Measurements from ENCODE around the gene TRIM2. TPM values are rescaled to one million over a fixed set of nuclear protein-coding genes. Genes with fewer than 3 reads are reported as not detected.

TRIM2 gene
- total RNA-seq, 2 experiments from 2014 or later = 0.63 to 1.4 TPM

DNA sequence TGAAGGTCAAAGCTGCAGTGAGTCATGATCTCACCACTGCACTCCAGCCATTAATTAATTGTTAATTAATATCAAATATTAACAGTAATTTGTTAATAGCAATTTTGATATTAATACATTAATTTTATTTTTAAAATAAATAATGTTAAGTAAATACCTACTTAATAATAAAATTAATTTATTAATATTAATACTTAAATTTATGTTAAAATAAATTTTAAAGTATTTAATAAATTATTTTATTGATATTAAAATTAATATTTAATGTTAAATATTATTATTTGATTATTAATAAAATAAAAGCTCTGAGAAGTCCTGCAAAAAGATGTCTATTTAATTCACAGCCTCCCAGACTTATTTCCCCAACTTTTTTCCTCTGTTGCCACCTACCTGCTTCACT, 25.1 kb upstream of the TRIM2 start:
- no peak for ATAC-seq
- H3K4me1 Mint-ChIP-seq (ENCODE audit: low read depth) = no peaks in the 10 kb centered on the region
- no peak overlapping the region for H3K27ac Mint-ChIP-seq
- H3K36me3 Mint-ChIP-seq (ENCODE audit: low read depth) = no peaks in the 10 kb centered on the region
- intact Hi-C loops (cut with micrococcal nuclease) = no loop called here
- ChIA-PET CTCF (interaction anchor here (0.6 to 0.8 kb wide), 3 partner anchors 12 to 100 kb away, joined by 3 to 4 read pairs (median 3); no protein-coding TSS in a partner anchor), POLR2A (interaction anchor here (1.1 kb wide), 1 partner anchor 18 kb away, joined by 3 read pairs; no protein-coding TSS in a partner anchor)
- TF ChIP-seq, protein P1, sequence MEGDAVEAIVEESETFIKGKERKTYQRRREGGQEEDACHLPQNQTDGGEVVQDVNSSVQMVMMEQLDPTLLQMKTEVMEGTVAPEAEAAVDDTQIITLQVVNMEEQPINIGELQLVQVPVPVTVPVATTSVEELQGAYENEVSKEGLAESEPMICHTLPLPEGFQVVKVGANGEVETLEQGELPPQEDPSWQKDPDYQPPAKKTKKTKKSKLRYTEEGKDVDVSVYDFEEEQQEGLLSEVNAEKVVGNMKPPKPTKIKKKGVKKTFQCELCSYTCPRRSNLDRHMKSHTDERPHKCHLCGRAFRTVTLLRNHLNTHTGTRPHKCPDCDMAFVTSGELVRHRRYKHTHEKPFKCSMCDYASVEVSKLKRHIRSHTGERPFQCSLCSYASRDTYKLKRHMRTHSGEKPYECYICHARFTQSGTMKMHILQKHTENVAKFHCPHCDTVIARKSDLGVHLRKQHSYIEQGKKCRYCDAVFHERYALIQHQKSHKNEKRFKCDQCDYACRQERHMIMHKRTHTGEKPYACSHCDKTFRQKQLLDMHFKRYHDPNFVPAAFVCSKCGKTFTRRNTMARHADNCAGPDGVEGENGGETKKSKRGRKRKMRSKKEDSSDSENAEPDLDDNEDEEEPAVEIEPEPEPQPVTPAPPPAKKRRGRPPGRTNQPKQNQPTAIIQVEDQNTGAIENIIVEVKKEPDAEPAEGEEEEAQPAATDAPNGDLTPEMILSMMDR (IDR thresholded peaks at IDR 0.05) = no peak
- no peak for DNase-seq
- H3K4me3 Mint-ChIP-seq = no peak overlapping the region
- H3K9me3 Mint-ChIP-seq = no peaks in the 10 kb centered on the region
- no peaks in the 10 kb centered on the region for H3K27me3 Mint-ChIP-seq

DNA sequence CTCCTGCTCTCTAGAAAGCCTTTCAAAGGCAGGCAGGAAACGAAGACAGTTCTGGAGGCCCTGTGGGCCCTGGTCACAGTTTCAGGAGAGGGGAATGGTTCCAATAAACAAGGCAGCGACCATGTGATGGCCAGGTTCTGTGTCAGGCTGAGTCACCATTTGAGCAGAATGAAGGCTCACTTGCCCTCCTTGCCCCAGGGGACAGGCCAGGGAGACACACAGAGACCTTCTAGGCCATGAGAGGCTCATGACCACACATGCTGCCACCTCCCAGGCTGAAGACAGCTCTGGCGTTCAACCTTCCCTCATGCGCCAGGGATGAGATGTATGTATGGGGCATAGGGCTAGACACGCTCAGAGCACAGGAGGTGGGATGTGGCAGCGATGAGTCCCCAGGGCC, 22.9 kb upstream of the TRIM2 start:
- POLR2A ChIA-PET = interaction anchor here (0.6 to 1.0 kb wide), 3 partner anchors 16 to 339 kb away, joined by 3 to 4 read pairs (median 3); no protein-coding TSS in a partner anchor
- Mint-ChIP-seq H3K9me3 (no peaks in the 10 kb centered on the region), H3K4me1 (ENCODE audit: low read depth) (no peaks in the 10 kb centered on the region), H3K4me3 (no peak overlapping the region), H3K27me3 (no peaks in the 10 kb centered on the region), H3K27ac (no peak overlapping the region), H3K36me3 (ENCODE audit: low read depth) (no peaks in the 10 kb centered on the region)
- TF ChIP-seq, protein P1 (IDR thresholded peaks at IDR 0.05) = no peak
- DNase-seq (no peak), ATAC-seq (no peak)
- CTCF ChIA-PET = interaction anchor here (1.1 kb wide), 1 partner anchor 137 kb away, joined by 3 read pairs; no protein-coding TSS in a partner anchor
- intact Hi-C loops (cut with micrococcal nuclease) = no loop called here

DNA sequence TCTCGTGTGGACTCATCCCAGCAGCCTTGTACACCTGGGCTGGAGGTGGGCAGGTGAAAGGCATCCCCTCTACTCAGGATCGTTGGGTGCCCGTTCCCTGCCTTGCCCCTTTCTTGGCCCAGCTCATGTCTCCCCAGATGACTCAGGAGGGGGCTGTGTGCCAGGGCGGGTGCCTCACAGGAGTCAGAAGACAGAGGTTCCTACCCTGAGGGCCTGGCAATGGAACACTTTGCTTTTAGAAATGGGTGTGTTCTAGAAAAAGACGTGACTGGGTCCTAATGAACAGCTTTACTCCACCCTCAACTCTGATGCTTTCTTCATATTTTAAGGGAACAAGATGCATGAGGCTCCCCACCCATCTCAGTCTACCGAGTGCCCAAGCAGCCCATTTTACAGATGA, 22.5 kb upstream of the TRIM2 start:
- no peak overlapping the region for H3K4me3 Mint-ChIP-seq
- H3K27me3 Mint-ChIP-seq = no peaks in the 10 kb centered on the region
- no peak overlapping the region for H3K27ac Mint-ChIP-seq
- H3K4me1 Mint-ChIP-seq (ENCODE audit: low read depth) = no peaks in the 10 kb centered on the region
- H3K9me3 Mint-ChIP-seq = no peaks in the 10 kb centered on the region
- ChIA-PET CTCF (no interaction called here), POLR2A (interaction anchor here (1.0 kb wide), 2 partner anchors 16 to 162 kb away, joined by 3 read pairs; no protein-coding TSS in a partner anchor)
- TF ChIP-seq, protein P1 (IDR thresholded peaks at IDR 0.05) = no peak
- DNase-seq (no peak), ATAC-seq (no peak)
- intact Hi-C loops (cut with micrococcal nuclease) = no loop called here
- no peaks in the 10 kb centered on the region for H3K36me3 Mint-ChIP-seq (ENCODE audit: low read depth)

DNA sequence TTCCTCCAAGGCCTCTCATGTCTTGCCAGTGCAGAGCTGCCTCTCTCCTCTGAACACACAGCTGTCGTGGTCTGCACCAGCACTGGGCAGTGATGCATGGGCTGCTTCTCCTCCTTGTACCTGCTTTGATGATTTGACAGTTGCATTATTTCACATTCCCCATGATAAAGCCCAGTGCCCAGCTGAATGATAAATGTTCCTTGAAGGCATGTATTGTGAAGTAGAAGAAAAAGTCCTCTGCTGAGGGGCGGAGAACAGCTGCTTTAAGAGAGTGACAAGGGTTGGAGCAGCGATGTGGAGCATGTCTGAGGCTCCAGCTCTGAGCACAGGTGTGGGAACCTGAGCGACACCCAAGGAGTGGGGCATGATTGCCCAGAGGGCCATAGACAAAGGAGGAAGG, 21.1 kb upstream of the TRIM2 start:
- Mint-ChIP-seq H3K4me3 (no peak overlapping the region), H3K27ac (no peak overlapping the region), H3K9me3 (no peaks in the 10 kb centered on the region), H3K27me3 (peaks cover 2% of the 10 kb centered on the region), H3K4me1 (ENCODE audit: low read depth) (no peaks in the 10 kb centered on the region), H3K36me3 (ENCODE audit: low read depth) (no peaks in the 10 kb centered on the region)
- TF ChIP-seq, protein P1 (IDR thresholded peaks at IDR 0.05) = no peak
- ChIA-PET CTCF (no interaction called here), POLR2A (no interaction called here)
- DNase-seq (no peak), ATAC-seq (no peak)
- intact Hi-C loops (cut with micrococcal nuclease) = no loop called here

DNA sequence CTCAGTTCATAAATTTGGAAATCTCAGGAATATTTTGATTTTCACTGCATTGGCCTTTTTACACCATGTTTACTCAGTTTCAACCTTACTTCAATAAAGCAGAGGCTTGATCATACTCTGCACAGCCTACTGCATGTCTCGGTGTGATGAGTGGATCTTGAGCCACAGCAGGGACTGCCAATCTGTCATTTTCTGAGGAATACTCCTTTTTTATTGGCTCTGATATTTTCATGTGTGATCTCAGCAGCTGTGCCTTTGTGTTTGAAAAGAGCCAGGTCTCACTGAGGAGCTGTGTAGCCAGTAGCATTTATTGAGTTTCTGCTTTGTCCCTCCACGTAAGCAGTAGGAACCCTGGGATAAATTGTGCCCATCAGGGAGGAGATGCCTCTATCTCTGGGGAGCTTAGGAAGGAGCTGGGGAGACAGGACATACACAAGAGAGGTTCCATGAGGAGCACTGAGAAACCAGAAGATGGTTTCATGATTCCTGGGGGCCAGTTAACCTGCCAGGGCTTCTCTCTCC, 18.9 kb upstream of the TRIM2 start:
- TF ChIP-seq, protein P1 (IDR thresholded peaks at IDR 0.05) = no peak
- H3K4me3 Mint-ChIP-seq = no peak overlapping the region
- ChIA-PET POLR2A (no interaction called here), CTCF (no interaction called here)
- no peaks in the 10 kb centered on the region for H3K4me1 Mint-ChIP-seq (ENCODE audit: low read depth)
- H3K27me3 Mint-ChIP-seq = peaks cover 5% of the 10 kb centered on the region
- intact Hi-C loops (cut with micrococcal nuclease) = no loop called here
- H3K9me3 Mint-ChIP-seq = no peaks in the 10 kb centered on the region
- no peaks in the 10 kb centered on the region for H3K36me3 Mint-ChIP-seq (ENCODE audit: low read depth)
- no peak overlapping the region for H3K27ac Mint-ChIP-seq
- no peak for DNase-seq
- no peak for ATAC-seq

Measured in activated CD8-positive, alpha-beta T cell treated with anti-CD3 and anti-CD28 coated beads for 36 hours (primary cell).